Activated T-cell treated with anti-CD3 and anti-CD28 coated beads, Interleukin-2, amount 50 U/mL, for 24 hours (primary cell): Measurements from ENCODE around the gene FAM20C.

ENCODE experiments used
- DNase-seq: peaks from one replicate; pipeline ENCODE4 v3.0.0-alpha.2; 2020
- H3K27ac Mint-ChIP-seq: 2 replicates; pipeline ENCODE4 v1.8.0; 2020; ENCODE audit warnings: mild to moderate bottlenecking, mixed read lengths
- H3K27me3 Mint-ChIP-seq: 2 replicates; pipeline ENCODE4 v1.8.0; 2020; ENCODE audit warnings: mixed read lengths
- H3K36me3 Mint-ChIP-seq: 2 replicates; pipeline ENCODE4 v1.8.0; 2020; ENCODE audit warnings: low read depth, mixed read lengths
- H3K4me1 Mint-ChIP-seq: 2 replicates; pipeline ENCODE4 v1.8.0; 2020; ENCODE audit warnings: low read depth, mixed read lengths
- H3K4me3 Mint-ChIP-seq: 2 replicates; pipeline ENCODE4 v1.8.0; 2020; ENCODE audit warnings: mild to moderate bottlenecking, moderate library complexity, mixed read lengths
- H3K9me3 Mint-ChIP-seq: 2 replicates; pipeline ENCODE4 v1.8.0; 2020; ENCODE audit warnings: mixed read lengths

The FAM20C gene

DNA sequence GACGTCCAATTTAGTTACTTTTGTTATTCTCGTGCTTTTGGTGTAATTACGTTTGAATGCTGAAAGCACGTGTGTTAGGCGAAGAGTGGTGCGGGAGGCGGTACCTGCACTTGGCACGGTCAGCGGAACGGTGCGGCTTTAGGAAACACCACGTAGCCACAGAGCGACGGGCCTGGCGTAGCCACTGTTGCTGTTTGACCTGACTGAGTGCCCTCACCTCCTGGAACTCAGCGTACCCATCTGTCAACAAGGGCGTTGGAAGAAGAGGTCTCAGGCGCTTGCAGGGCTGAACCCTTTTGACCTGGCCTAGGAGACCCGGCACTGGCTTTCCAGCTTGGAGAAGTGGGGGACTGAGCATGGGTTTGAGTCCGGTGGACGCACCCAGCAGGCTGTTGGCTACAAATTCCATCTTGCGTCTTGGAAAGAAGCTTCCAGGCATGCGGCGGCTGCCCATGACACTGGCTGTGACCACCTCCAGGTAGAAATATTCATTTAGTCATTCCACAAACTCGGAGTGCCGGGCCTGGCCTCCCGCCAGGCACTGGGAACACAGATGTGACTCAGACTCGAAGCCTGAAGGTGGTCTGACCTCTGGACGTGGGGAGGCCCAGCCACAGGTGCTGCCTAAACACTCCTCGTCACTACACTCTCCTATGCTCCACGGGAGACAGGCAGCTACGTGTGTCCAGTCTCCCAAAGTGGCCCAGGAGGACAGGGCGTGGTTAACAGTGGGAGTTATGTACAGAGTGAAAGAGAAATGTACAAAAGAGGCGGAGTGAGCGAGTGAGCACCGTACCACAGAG, 22.2 kb downstream of the FAM20C start:
- Mint-ChIP-seq H3K36me3 (no peaks in the 10 kb centered on the region), H3K4me1 (no peaks in the 10 kb centered on the region), H3K9me3 (no peaks in the 10 kb centered on the region), H3K4me3 (no peak overlapping the region), H3K27ac (no peak overlapping the region), H3K27me3 (no peaks in the 10 kb centered on the region)
- DNase-seq, result no peak

DNA sequence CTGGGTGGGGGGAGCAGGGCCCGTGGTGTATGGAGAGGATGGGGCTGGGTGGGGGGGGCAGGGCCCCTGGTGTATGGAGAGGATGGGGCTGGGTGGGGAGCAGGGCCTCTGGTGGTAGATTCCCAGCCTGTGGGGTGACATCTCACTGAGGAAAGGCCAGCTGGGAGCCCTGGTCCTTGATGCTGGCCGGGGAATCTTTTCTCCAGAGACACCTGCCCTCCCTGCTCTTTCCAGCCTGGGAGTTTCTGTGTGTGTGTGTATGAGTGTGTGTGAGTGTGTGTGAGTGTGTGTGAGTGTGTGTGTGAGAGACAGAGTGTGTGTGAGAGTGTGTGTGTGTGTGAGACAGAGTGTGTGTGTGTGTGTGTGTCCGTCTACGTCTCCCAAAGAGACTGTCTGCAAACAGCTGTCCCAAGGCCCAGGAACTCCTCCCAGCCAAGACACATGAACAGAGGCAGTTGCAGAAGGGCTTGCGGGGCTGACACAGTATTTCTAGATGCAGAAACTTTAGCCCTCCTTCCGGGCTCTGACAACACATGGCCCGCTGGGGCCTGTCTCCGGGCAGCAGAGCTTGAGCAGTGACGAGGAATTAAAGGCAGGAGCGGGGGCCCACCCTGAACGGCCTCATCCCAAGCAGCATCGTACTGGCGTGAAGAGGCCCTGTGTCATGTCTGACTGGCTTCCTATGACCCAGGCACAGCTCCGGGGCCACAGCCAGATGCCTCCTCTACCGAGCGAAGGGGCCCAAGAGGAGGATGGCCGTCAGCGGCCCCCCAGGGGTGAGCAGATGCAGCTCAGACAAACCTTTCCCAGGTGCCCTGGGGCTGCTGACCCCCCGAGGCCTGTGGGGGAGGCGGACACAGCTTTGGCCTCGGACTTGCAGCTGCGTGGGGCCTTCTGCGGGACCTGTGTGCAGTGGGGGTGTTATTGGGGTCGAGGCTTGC, 24.3 kb downstream of the FAM20C start:
- Mint-ChIP-seq H3K27ac (no peak overlapping the region), H3K27me3 (no peaks in the 10 kb centered on the region), H3K4me3 (no peak overlapping the region), H3K4me1 (no peaks in the 10 kb centered on the region), H3K9me3 (no peaks in the 10 kb centered on the region), H3K36me3 (no peaks in the 10 kb centered on the region)
- no peak for DNase-seq

GRCh38 chr7:217781-218180, 25.4 kb downstream of the FAM20C start:
- Mint-ChIP-seq H3K36me3 (no peaks in the 10 kb centered on the region), H3K27ac (no peak overlapping the region), H3K4me3 (no peak overlapping the region), H3K9me3 (no peaks in the 10 kb centered on the region), H3K27me3 (no peaks in the 10 kb centered on the region), H3K4me1 (no peaks in the 10 kb centered on the region)
- no peak for DNase-seq

DNA sequence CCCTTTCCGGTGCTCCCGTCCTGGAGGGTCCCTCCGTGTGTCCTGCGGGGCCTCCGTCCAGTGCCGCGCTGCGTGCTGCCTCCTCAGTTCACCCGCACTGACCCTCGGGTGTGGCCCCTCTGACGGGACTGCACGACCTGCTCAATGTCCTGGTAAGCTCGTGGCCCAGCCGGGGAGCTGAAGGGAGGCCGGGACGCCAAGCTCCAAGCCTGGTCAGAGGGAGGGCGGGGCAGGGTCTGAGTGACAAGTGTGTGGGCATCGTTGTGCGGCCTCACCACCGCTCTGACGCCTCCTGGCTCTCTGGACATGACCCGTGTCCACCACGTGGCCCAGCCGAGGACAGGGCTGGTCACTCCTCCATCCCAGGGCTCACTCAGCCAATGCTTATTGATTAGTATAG, 25.9 kb downstream of the FAM20C start:
- Mint-ChIP-seq H3K4me1 (no peaks in the 10 kb centered on the region), H3K4me3 (no peak overlapping the region), H3K27ac (no peak overlapping the region), H3K36me3 (no peaks in the 10 kb centered on the region), H3K9me3 (no peaks in the 10 kb centered on the region), H3K27me3 (no peaks in the 10 kb centered on the region)
- DNase-seq, result no peak

- Mint-ChIP-seq H3K27me3 (no peaks in the 10 kb centered on the region), H3K4me3 (no peak overlapping the region), H3K36me3 (no peaks in the 10 kb centered on the region), H3K4me1 (no peaks in the 10 kb centered on the region), H3K9me3 (no peaks in the 10 kb centered on the region), H3K27ac (no peak overlapping the region)
- no peak for DNase-seq
Measured at GRCh38 chr7:218896-219580, 26.7 kb downstream of the FAM20C start.

GRCh38 chr7:219581-220150, 27.3 kb downstream of the FAM20C start:
- no peaks in the 10 kb centered on the region for H3K4me1 Mint-ChIP-seq
- no peaks in the 10 kb centered on the region for H3K27me3 Mint-ChIP-seq
- no peak overlapping the region for H3K4me3 Mint-ChIP-seq
- H3K36me3 Mint-ChIP-seq, result no peaks in the 10 kb centered on the region
- no peak for DNase-seq
- H3K27ac Mint-ChIP-seq, result no peak overlapping the region
- H3K9me3 Mint-ChIP-seq, result no peaks in the 10 kb centered on the region

DNA sequence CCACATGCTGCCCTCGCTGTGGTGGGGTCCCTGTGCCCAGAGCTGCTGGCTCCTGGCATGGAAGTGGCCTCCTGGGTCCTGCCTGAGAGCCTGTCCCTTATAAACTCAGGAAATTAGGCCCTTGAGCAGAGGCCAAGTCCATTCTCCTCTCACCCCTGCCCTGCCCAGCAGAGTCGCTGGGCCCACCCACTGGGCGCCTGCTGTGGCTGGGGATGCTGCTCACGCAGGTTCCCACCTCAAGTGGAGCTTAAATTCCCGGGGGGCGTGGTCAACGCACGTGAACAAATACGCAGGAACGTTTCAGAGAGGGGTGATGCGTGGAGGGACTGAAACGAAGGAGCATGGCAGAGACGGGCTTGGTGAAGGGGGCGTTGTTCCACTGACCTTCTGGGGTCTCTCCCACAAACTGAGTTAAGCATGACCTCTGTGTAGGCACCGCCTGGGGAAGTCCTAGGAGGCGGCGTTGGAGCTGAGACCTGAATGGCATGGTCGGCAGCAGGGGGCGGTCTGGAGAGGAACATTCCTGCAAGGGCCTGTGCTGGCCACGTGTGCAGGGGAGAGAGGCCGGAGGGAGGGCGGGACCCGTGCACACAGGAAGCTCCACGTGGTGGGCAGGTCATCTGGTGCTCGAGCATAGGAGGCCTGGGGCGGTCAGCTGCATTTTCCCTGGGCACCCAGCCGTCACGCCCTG, 27.9 kb downstream of the FAM20C start:
- Mint-ChIP-seq H3K4me3 (no peak overlapping the region), H3K4me1 (no peaks in the 10 kb centered on the region), H3K9me3 (no peaks in the 10 kb centered on the region), H3K27ac (no peak overlapping the region), H3K36me3 (no peaks in the 10 kb centered on the region), H3K27me3 (no peaks in the 10 kb centered on the region)
- DNase-seq, result no peak

DNA sequence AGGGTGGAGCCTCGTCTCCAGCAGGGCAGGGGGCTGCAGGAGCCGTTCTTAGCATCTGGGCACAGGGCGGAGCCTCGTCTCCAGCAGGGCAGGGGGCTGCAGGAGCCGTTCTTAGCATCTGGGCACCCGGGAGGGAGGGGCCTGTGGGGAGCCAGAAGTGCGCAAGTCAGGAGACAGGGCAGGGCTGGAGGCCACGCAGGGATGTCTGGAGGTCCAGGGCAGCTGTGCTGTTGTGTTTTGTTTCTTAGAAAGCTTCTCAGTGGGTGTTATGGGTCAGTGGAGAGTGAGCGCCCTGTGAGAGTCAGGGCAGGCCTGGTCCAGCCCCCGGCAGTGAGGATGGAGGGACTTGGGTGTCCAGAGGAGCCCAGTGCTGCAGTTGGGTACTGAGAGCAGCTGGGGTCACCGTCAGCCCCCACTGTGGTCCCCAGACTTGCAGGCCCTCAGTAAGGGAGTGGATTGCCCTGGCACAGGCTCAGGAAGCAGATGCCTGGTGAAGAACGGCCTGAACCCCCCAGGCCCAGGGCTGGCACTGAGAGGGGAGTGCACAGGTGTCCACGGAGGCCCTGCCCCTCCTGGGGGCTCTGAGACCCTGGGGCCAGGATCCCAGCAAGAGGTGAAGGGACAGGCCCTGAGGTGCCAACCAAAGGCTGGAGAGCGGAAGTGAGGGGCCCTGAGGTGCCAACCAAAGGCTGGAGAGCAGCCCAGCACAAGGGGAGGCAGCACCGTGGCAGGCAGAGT, 29.8 kb downstream of the FAM20C start:
- Mint-ChIP-seq H3K4me1 (no peaks in the 10 kb centered on the region), H3K27me3 (no peaks in the 10 kb centered on the region), H3K36me3 (no peaks in the 10 kb centered on the region), H3K4me3 (no peak overlapping the region), H3K27ac (no peak overlapping the region), H3K9me3 (no peaks in the 10 kb centered on the region)
- DNase-seq, result no peak

GRCh38 chr7:222716-223041, 30.3 kb downstream of the FAM20C start:
- Mint-ChIP-seq H3K36me3 (no peaks in the 10 kb centered on the region), H3K4me1 (no peaks in the 10 kb centered on the region), H3K27me3 (no peaks in the 10 kb centered on the region), H3K4me3 (no peak overlapping the region), H3K9me3 (no peaks in the 10 kb centered on the region), H3K27ac (no peak overlapping the region)
- DNase-seq, result no peak

DNA sequence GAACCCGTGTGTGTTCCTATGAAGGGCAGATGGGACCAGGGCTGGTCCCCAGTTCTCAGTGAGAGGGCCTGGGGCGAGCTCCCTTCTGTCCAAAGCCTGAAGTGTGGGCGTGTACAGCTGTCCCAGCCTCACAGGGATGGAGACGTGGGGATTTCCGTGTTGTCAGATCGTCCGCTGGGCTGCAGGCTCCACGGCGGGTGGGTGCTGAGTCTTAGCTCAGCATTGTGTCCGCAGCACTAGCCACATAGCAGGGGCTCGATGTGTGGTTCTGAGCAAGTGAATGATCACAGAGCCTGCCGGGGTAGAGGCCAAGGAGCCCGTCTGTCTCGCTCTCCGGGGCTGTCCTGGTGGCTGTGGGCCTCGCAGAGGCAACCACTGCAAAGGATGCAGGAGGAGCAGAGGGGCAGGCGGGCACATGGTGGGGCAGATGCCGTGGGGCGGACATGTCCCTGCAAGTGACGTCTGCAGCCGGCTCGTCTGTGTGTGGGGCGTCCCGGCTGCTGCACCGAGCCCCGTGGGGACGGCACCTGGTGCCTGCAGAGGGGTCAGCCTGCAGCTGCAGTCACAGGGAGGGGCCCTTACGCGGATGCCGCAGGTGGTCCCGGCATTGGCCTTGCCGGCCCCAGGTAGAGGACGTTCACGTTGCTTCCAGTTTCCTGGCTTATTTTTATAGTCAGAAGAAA, 30.9 kb downstream of the FAM20C start:
- DNase-seq, result no peak
- Mint-ChIP-seq H3K4me1 (no peaks in the 10 kb centered on the region), H3K9me3 (no peaks in the 10 kb centered on the region), H3K36me3 (no peaks in the 10 kb centered on the region), H3K27me3 (no peaks in the 10 kb centered on the region), H3K27ac (no peak overlapping the region), H3K4me3 (no peak overlapping the region)

DNA sequence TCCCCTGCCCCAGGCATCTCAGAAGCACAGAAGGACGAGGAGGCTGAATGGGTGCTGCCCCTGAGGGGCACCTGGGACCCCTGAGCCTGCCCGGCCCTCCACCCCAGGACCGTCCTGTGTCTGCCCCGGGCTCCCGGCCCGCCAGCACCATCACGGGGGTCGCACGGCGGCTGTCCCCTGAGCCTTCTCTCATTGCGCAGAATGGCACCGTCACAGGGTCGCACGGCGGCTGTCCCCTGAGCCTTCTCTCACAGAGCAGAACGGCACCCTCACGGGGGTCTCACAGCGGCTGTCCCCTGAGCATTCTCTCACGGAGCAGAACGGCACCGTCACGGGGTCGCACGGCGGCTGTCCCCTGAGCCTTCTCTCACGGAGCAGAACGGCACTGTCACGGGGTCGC, 31.5 kb downstream of the FAM20C start:
- H3K27me3 Mint-ChIP-seq, result no peaks in the 10 kb centered on the region
- no peaks in the 10 kb centered on the region for H3K4me1 Mint-ChIP-seq
- DNase-seq, result no peak
- H3K4me3 Mint-ChIP-seq, result no peak overlapping the region
- H3K27ac Mint-ChIP-seq, result no peak overlapping the region
- H3K9me3 Mint-ChIP-seq, result no peaks in the 10 kb centered on the region
- H3K36me3 Mint-ChIP-seq, result no peaks in the 10 kb centered on the region

- Mint-ChIP-seq H3K27me3 (peaks cover 10% of the 10 kb centered on the region), H3K9me3 (no peaks in the 10 kb centered on the region), H3K36me3 (no peaks in the 10 kb centered on the region), H3K4me1 (no peaks in the 10 kb centered on the region), H3K4me3 (no peak overlapping the region), H3K27ac (no peak overlapping the region)
- no peak for DNase-seq
Measured at GRCh38 chr7:226281-226895, 34.0 kb downstream of the FAM20C start.

GRCh38 chr7:227926-228325, 35.6 kb downstream of the FAM20C start:
- no peak for DNase-seq
- Mint-ChIP-seq H3K4me1 (no peaks in the 10 kb centered on the region), H3K36me3 (no peaks in the 10 kb centered on the region), H3K27me3 (peaks cover 10% of the 10 kb centered on the region), H3K9me3 (no peaks in the 10 kb centered on the region), H3K4me3 (no peak overlapping the region), H3K27ac (no peak overlapping the region)
